A673 (cell line): ENCODE data around the gene DSC1. TPM values are rescaled to one million over a fixed set of nuclear protein-coding genes. Genes with fewer than 3 reads are reported as not detected.

Source experiments
- BruUV-seq: library from RNA; stranded (reverse); fragments of 400-500 nt; replicated peaks from 2 replicates; lab custom pipeline; 2021; lab: Mats Ljungman, UMichigan
- CTCF ChIA-PET: fragments of 300-600 bp; sonication (Branson Sonifier 250); formaldehyde crosslinking; loops from one replicate; lab custom pipeline; 2022; ENCODE audit warnings: antibody characterized with exemption; lab: Charles Lee
- POLR2A ChIA-PET: fragments of 300-600 bp; sonication (Branson Sonifier 250); formaldehyde crosslinking; loops from one replicate; lab custom pipeline; 2022; ENCODE audit warnings: antibody characterized with exemption; ENCODE audit not compliant: low non-redundant PET; lab: Charles Lee
- DNase-seq: peaks from one replicate; pipeline ENCODE4 v3.0.0-alpha.2; 2015; ENCODE audit warnings: low spot score
- H3K27ac ChIP-seq: fragments of 200-600 bp; sonication (generic); 2 replicates; pipeline ENCODE4 v1.5.1; 2016; ENCODE audit warnings: mixed run types, low read depth, mild to moderate bottlenecking, mixed read lengths, antibody characterized with exemption, low read length; ENCODE audit not compliant: poor library complexity, severe bottlenecking
- H3K27me3 ChIP-seq: fragments of 200-600 bp; sonication (generic); replicated peaks from 2 replicates; pipeline ENCODE4 v1.6.1; 2017; ENCODE audit warnings: mixed run types, low read depth, mild to moderate bottlenecking, mixed read lengths, antibody characterized with exemption, low read length; ENCODE audit not compliant: insufficient read depth, poor library complexity
- H3K36me3 ChIP-seq: fragments of 200-600 bp; sonication (generic); 2 replicates; pipeline ENCODE4 v1.6.1; 2016; ENCODE audit warnings: mixed run types, mild to moderate bottlenecking, mixed read lengths, antibody characterized with exemption, low read length; ENCODE audit not compliant: insufficient read depth, poor library complexity, severe bottlenecking
- H3K4me1 ChIP-seq: fragments of 200-600 bp; sonication (generic); 2 replicates; pipeline ENCODE4 v1.6.1; 2017; ENCODE audit warnings: mixed run types, mild to moderate bottlenecking, mixed read lengths, antibody characterized with exemption, low read length; ENCODE audit not compliant: insufficient read depth, poor library complexity, severe bottlenecking
- H3K4me3 ChIP-seq: fragments of 200-600 bp; sonication (generic); 2 replicates; pipeline ENCODE4 v1.5.1; 2016; ENCODE audit warnings: low read depth, mixed run types, mild to moderate bottlenecking, mixed read lengths, low read length; ENCODE audit not compliant: poor library complexity, severe bottlenecking
- H3K9me3 ChIP-seq: fragments of 200-600 bp; sonication (generic); 2 replicates; pipeline ENCODE4 v1.6.1; 2016; ENCODE audit warnings: mixed run types, low read depth, mild to moderate bottlenecking, mixed read lengths, antibody characterized with exemption, low read length; ENCODE audit not compliant: poor library complexity, severe bottlenecking
- EZH2 ChIP-seq: fragments of 200-600 bp; sonication (generic); IDR thresholded peaks from 2 replicates; pipeline ENCODE4 v1.6.1; 2017; ENCODE audit warnings: borderline replicate concordance, low read depth, mild to moderate bottlenecking, mixed read lengths, antibody characterized with exemption, low read length; ENCODE audit not compliant: poor library complexity, severe bottlenecking
- intact Hi-C: fragments of 100-400 bp; cut with micrococcal nuclease; formaldehyde crosslinking; loops from one replicate; pipeline ENCODE4 v1.10.0; 2022; ENCODE audit not compliant: unreplicated experiment
- total RNA-seq: library from RNA; stranded (reverse); gene quantifications from 2 replicates; pipeline ENCODE4 v1.2.3, GENCODE V29; 2021
- TF ChIP-seq, protein P1 (sequence below): fragments of 300-800, 200-600 bp; sonication (generic); conservative IDR thresholded peaks from 2 replicates; pipeline ENCODE4 v1.5.1; 2017; ENCODE audit warnings: low read depth, mild to moderate bottlenecking, antibody characterized with exemption, low read length, moderate library complexity, mixed read lengths

Gene DSC1
- total RNA-seq, 1 experiment from 2014 or later, result not detected

DNA sequence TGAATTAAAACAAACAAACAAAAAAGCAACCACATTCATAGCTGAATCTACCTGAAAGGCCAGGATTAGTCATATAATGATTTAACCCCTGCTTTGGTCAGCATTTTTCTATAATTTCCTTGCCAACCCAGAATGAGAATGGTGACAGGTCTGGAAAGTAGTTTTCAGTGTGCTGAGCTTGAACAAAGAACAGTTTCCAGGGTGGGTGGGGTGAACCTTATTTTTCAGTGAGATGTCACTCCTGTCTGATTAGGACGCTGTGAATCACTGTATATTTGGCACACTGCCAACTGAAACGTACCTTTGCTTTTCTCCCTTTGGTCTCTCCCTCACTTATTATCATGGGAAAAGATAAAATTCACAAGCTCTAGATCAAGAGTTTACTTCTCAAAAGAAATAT lies 35.0 kb upstream of the DSC1 start:
- Histone ChIP-seq H3K36me3 (no peaks in the 10 kb centered on the region), H3K4me1 (no peaks in the 10 kb centered on the region), H3K27me3 (no peaks in the 10 kb centered on the region), H3K27ac (no peak overlapping the region), H3K9me3 (no peaks in the 10 kb centered on the region), H3K4me3 (no peak overlapping the region)
- BruUV-seq, result no TSS peak
- POLR2A ChIA-PET, result no interaction called here
- DNase-seq, result no peak
- CTCF ChIA-PET, result no interaction called here
- TF ChIP-seq, protein P1, sequence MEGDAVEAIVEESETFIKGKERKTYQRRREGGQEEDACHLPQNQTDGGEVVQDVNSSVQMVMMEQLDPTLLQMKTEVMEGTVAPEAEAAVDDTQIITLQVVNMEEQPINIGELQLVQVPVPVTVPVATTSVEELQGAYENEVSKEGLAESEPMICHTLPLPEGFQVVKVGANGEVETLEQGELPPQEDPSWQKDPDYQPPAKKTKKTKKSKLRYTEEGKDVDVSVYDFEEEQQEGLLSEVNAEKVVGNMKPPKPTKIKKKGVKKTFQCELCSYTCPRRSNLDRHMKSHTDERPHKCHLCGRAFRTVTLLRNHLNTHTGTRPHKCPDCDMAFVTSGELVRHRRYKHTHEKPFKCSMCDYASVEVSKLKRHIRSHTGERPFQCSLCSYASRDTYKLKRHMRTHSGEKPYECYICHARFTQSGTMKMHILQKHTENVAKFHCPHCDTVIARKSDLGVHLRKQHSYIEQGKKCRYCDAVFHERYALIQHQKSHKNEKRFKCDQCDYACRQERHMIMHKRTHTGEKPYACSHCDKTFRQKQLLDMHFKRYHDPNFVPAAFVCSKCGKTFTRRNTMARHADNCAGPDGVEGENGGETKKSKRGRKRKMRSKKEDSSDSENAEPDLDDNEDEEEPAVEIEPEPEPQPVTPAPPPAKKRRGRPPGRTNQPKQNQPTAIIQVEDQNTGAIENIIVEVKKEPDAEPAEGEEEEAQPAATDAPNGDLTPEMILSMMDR, result no peak
- TF ChIP-seq EZH2, result no peak
- intact Hi-C loops, result no loop called here

DNA sequence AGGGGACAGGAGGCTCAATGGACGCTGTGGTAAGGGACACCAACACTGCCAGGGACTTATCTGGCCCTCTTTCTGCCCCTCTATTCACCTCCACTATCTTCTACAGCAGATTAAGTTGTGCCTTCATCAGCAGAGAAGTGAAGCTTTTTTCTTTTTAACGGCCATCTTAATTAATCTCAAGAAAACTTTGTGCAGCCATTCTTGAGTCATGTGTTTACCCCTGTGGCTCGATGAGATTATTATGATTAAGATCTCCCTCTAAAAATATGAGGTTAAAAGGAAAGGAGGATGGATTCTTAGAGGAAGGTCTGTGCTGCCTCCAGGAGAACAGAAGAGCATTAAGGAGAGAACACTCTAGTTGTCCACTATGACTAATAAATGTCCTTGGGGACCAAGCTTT lies 32.4 kb upstream of the DSC1 start:
- Histone ChIP-seq H3K4me1 (no peaks in the 10 kb centered on the region), H3K27ac (no peak overlapping the region), H3K27me3 (no peaks in the 10 kb centered on the region), H3K9me3 (no peaks in the 10 kb centered on the region), H3K36me3 (no peaks in the 10 kb centered on the region), H3K4me3 (no peak overlapping the region)
- TF ChIP-seq EZH2, result no peak
- TF ChIP-seq, protein P1, result no peak
- intact Hi-C loops, result no loop called here
- no peak for DNase-seq
- no TSS peak for BruUV-seq
- CTCF ChIA-PET, result no interaction called here
- POLR2A ChIA-PET, result no interaction called here

DNA sequence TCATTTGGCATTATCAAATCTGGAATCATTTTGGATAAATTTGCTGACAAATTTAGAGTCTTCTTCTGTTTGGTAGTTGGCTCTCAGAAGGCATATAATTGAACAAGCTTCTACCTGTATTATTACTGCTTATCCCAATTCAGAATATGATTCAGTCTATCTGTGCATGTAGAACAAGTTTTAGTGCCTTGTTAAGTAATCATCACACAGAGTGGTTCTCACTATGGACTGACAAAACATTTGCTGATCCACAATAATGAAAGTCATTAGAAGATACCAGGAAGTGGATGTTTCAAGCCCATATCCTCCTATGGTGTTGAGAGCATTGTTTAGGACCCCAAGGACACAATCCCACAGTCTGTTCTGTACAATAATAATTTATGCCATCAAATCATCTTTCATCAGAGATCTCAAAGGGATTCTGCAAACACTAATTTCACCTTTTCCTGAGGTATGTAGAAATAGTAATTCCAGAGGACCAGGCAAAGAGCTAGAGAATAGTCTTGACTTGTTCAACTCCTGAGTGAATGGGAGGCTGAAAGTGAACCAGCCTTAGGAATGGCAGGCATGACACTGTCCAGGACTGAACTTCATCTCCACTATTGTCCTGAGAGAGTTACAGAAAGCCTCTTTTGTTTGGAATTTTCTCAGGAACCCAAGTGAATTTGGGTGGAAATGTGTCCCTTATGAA lies 29.6 kb upstream of the DSC1 start:
- H3K27me3 ChIP-seq, result no peaks in the 10 kb centered on the region
- no peaks in the 10 kb centered on the region for H3K4me1 ChIP-seq
- intact Hi-C loops, result no loop called here
- H3K27ac ChIP-seq, result no peak overlapping the region
- H3K9me3 ChIP-seq, result no peaks in the 10 kb centered on the region
- TF ChIP-seq, protein P1, result no peak
- TF ChIP-seq EZH2, result no peak
- DNase-seq, result no peak
- BruUV-seq, result no TSS peak
- no peak overlapping the region for H3K4me3 ChIP-seq
- no peaks in the 10 kb centered on the region for H3K36me3 ChIP-seq
- ChIA-PET CTCF (no interaction called here), POLR2A (no interaction called here)
